Measurements from ENCODE around the gene KIFBP. TPM values are rescaled to one million over a fixed set of nuclear protein-coding genes. Genes with fewer than 3 reads are reported as not detected.

KIFBP gene
- total and polyA plus RNA-seq, 2 experiments from 2014 or later, result 26.6 to 29.8 TPM

DNA sequence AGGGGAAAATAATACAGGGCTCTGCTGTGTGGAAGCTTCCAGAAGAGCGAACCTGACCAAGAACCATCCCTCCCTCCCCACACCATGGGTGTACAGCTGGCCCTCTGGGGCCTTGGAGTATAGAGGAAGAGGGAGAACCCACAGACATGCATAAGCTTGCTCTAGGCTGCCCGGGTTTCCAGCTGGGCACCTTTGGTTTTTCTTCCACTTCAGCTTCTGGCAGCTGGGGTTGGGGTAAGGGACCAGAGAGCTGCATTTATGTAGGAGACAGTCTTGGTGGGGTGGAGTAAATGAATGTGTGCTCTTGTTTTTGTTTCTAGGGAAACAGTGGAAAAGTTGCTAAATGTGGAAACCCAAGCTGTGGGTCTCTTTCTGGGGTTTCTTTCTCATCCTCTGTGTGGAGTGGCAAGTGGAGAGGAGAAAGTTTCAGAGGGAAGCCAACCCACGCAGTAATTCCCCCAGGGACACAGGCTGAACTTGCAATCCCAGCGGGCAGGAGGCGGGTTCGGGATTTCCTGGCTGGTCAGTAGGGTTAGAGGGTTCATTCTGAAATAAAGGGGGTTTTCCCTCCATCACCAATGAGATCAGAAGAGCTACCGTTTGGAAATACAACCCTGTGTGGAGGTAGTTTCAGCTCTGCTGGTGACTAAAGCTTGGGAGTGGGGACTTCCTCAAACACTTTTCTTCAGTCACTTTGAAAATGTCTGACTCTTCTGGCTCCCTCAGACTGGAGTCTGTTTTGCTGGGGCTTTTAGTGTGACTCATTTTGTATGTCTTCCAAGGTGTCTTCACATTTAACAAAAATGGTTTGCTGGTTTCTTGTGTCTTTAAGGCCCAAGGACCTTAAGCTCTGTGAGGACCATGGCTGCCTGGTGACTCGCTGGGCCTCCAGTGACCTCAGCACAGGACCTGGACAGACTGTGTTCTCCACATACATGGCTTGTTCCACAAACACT lies 77.1 kb downstream of the KIFBP start:
- Histone ChIP-seq H3K27me3 (peaks cover 5% of the 10 kb centered on the region), H3K4me3 (no peak overlapping the region), H3K4me1 (ENCODE audit: low read depth) (no peaks in the 10 kb centered on the region), H3K9me3 (ENCODE audit: low read depth) (no peaks in the 10 kb centered on the region), H3K27ac (no peak overlapping the region), H3K36me3 (no peaks in the 10 kb centered on the region)
- peak in 1 of 2 donors; percentile 93 for DNase-seq (ENCODE audit: low read depth in 1 of 2, low spot score in 1 of 2)
- TF ChIP-seq, protein P1, sequence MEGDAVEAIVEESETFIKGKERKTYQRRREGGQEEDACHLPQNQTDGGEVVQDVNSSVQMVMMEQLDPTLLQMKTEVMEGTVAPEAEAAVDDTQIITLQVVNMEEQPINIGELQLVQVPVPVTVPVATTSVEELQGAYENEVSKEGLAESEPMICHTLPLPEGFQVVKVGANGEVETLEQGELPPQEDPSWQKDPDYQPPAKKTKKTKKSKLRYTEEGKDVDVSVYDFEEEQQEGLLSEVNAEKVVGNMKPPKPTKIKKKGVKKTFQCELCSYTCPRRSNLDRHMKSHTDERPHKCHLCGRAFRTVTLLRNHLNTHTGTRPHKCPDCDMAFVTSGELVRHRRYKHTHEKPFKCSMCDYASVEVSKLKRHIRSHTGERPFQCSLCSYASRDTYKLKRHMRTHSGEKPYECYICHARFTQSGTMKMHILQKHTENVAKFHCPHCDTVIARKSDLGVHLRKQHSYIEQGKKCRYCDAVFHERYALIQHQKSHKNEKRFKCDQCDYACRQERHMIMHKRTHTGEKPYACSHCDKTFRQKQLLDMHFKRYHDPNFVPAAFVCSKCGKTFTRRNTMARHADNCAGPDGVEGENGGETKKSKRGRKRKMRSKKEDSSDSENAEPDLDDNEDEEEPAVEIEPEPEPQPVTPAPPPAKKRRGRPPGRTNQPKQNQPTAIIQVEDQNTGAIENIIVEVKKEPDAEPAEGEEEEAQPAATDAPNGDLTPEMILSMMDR (IDR thresholded peaks at IDR 0.05; ENCODE audit: low read depth, low read length), result no peak

Other genes starting within 250 kb of the KIFBP start
- 6.0 TPM in 2 replicates for gene STOX1, start 161.3 kb upstream of the KIFBP start, total RNA-seq
- gene STOX1, start 161.3 kb upstream of the KIFBP start, polyA plus RNA-seq, result 6.7 and 10.6 TPM in 2 replicates
- gene DDX50, start 87.5 kb upstream of the KIFBP start, total RNA-seq, result 48.2 and 52.0 TPM in 2 replicates
- 48.6 and 52.7 TPM in 2 replicates for gene DDX50, start 87.5 kb upstream of the KIFBP start, polyA plus RNA-seq
- 19.5 and 31.3 TPM in 2 replicates for gene DDX21, start 32.6 kb upstream of the KIFBP start, total RNA-seq
- gene DDX21, start 32.6 kb upstream of the KIFBP start, polyA plus RNA-seq, result 8.3 and 11.2 TPM in 2 replicates
- gene SRGN, start 99.3 kb downstream of the KIFBP start, total RNA-seq, result not detected in 2 replicates
- 0.62 TPM in 1 of 2 replicates, not detected in the other for gene SRGN, start 99.3 kb downstream of the KIFBP start, polyA plus RNA-seq
- 12.8 and 14.1 TPM in 2 replicates for gene VPS26A, start 135.4 kb downstream of the KIFBP start, total RNA-seq
- 53.9 and 54.0 TPM in 2 replicates for gene VPS26A, start 135.4 kb downstream of the KIFBP start, polyA plus RNA-seq
- gene SUPV3L1, start 191.4 kb downstream of the KIFBP start, total RNA-seq, result 26.4 and 40.8 TPM in 2 replicates
- 31.9 and 32.1 TPM in 2 replicates for gene SUPV3L1, start 191.4 kb downstream of the KIFBP start, polyA plus RNA-seq
- not detected in 2 replicates for gene HKDC1, start 231.5 kb downstream of the KIFBP start, total RNA-seq
- gene HKDC1, start 231.5 kb downstream of the KIFBP start, polyA plus RNA-seq, result not detected in 2 replicates